IPS-18c (cell line): Measurements from ENCODE around the gene SDK1.
"Not testable (repeated sequence)": the region's sequence is repeated elsewhere in the genome, so short reads cannot be mapped to it uniquely, and the experiment has no call there.

Experiments
- H3K4me3 ChIP-seq: 2 replicates; pipeline ENCODE4 v1.7.0; 2013; ENCODE audit warnings: low read depth, mild to moderate bottlenecking, low read length, moderate library complexity; ENCODE audit not compliant: insufficient read depth
- H3K9me3 ChIP-seq: one replicate; pipeline ENCODE4 v1.6.1; 2013; ENCODE audit warnings: mild to moderate bottlenecking, low read length, moderate library complexity; ENCODE audit not compliant: control insufficient read depth, insufficient read depth

The SDK1 gene

DNA sequence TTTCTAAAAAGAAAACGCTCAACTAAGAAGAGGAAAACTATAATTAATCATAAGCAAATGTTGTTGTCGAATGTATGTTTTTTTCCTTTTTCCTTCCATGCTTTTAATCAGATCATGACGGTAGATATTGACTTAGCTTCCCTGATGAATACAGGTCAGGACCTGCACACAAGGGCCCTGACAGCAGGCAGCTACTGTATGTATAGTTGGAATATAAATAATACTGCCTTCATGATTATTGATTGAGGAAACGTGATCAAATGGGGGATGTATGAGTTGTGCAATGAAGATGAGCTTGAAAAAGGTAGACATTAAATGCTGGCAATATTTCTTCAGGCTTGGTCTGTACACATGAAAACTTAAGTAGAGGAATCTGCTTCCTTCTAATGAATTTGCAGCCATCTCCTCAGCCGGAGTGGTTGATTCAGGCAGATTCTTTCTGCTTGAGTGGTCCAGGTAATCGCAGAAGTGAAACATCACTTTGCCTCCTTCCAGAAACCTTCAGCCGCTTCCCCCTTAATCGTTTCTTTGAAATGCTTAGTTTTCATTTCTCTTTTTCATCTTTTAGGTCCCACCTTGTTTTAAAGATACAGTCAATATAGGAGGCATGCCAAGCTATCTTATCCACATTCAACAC is 656.5 kb downstream of the SDK1 start:
- Histone ChIP-seq H3K9me3 (no peaks in the 10 kb centered on the region), H3K4me3 (no peak overlapping the region)

DNA sequence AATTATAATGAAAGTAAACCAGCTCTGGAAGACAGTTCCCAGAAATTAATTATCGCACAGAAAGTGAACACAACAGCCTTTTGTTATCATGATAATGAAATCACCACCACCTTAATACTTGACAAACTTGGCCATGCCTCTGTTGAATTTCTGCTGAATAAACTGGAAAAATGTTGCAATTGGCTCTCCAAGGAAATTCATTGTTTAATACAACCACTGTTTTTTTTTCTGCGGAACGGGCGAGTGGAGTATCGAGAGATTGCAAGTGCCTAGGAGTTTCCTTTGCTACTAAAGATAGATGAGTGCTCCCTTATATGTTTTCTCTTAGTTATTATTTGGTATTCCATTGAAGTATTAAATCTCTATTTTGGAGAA is 657.0 kb downstream of the SDK1 start:
- H3K4me3 ChIP-seq = no peak overlapping the region
- no peaks in the 10 kb centered on the region for H3K9me3 ChIP-seq

DNA sequence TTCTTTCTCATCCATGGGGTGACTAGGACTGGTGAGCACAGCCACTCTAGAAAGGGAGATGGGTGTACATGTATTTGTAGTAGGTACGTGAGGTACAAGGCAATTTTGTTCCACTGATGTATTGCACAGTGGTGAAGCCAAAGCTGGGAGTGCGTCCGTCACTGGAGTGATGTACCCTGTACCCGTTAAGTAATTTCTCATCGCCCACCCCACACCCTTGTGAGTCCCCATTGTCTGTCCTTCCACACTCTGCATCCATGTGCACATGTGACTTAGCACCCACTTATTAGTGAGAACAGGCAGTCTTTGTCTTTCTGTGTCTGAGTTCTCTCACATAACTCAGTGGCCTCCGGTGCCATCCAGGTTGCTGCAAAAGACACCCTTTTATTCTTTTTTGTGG is 658.3 kb downstream of the SDK1 start:
- Histone ChIP-seq H3K4me3 (no peak overlapping the region), H3K9me3 (no peaks in the 10 kb centered on the region)

DNA sequence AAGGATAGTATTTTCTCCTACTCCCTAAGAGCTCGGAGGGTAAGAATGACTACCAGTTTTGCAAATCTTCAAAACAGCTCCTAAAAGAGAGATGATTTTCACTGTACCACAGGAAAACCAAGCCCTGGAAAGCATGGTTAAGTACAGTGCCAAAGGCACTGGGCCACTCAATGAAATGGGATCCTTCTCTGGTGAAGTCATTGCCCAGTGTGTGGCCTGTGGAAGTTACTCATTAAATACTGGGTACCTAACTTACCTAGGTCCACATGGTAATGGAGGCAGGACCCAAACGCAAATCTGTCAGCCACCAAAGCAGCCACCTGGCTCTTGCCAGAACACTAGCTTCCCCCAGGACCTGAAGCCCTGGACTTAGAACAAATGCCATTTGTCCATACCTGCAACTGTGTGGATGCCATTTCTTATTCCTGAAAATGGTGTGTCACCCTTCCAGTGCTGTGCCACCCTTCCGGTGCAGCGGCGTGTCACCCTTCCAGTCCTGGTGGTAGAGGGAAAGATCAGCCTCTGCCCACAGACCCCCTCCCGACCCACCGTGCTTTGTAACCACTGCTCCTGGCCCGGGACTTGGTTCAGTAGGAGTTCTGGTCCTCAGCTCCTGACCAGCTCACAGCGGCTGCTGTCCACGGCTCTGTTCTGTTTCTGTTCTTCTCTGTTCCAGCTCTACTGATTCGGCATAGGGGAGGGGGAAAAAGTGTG is 659.2 kb downstream of the SDK1 start:
- H3K9me3 ChIP-seq = no peaks in the 10 kb centered on the region
- H3K4me3 ChIP-seq = no peak overlapping the region

DNA sequence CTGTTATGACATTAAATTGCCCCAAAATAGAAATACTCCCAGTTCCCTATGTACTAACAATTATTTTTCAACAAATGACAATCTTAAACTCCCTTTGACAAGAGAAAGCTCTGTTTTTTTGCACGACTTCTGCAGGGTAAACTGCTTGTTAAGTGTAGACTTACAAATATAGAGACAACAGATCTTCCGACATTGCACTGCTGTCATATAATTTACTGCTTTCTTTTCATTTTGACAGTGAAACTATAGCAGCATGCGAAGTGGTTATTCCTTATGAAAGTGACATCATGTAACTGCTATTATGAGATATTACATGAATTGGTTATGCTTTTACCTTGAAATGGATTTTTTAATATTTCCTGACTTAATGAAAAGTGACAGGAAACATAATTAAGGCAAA is 659.9 kb downstream of the SDK1 start:
- Histone ChIP-seq H3K9me3 (no peaks in the 10 kb centered on the region), H3K4me3 (no peak overlapping the region)

DNA sequence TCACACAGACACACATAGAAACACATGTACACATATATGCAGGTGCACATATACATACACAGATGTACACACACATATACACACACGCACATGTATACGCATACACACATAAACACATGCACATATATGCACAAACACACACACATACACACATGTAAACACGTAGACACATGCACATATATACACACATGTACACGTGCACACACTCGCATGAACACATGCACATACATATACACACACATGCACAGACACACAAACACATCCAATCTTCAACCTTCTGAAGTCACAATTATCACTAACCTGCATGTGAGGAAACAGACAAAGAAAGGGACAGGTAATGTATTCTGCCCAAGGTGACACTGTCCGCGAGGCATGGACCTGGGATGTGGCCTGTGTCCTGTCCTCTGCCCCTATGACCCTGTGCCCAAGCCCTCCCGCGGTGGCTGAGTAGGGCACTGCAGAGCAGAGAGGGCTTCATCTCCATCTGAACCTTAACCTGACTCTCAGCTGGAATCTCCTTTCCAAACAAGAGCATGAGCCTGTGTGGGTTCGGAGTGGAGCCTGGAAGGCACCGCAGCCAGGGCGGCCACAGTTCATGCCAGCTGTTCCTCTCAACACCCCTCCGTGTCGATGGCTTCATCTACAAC is 660.9 kb downstream of the SDK1 start:
- Histone ChIP-seq H3K4me3 (no peak overlapping the region), H3K9me3 (no peaks in the 10 kb centered on the region)

DNA sequence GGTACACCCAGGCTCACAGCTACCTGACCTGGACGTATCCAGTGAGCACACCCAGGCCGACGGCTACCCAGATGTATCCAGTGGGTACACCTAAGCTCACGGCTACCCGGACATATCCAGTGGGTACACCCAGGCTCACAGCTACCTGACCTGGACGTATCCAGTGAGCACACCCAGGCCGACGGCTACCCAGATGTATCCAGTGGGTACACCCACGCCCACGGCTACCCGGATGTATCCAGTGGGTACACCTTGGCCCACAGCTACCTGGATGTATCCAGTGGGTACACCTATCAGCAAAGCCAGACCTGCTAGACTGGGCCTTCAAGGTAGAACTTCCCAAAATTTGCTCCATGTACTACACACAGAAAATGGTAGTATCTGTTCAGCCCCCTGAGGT is 662.7 kb downstream of the SDK1 start:
- H3K4me3 ChIP-seq, H3K9me3 ChIP-seq: not testable (repeated sequence)

DNA sequence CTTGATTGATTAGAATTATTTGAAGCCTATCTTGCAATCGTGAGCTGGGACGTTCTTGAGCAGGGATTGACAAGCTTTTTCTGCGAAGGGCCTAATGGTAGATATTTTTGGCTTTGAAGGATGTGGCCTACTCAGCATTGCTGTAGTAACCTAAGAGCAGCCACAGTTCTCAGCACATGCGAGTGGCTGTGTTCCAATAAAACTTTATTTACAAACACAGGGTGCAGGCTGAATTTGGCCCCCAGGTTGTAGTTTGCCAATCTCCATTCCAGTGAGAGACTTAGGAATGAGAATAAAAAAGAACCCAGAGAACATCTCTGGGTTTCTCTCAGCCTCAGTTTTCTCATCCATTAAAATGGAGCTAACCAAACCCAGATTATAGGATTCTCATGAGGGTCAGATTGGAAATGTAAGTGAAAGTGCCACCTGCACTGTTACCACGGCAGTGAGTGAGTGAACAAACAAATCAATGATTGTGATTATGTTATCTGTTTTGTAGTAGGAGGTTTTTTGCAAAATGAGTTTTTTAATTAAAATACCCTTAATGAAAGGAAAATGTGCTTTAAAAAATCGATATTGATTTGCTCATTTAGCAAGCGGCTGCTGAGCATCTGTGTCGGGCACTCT is 664.0 kb downstream of the SDK1 start:
- Histone ChIP-seq H3K4me3 (no peak overlapping the region), H3K9me3 (no peaks in the 10 kb centered on the region)

DNA sequence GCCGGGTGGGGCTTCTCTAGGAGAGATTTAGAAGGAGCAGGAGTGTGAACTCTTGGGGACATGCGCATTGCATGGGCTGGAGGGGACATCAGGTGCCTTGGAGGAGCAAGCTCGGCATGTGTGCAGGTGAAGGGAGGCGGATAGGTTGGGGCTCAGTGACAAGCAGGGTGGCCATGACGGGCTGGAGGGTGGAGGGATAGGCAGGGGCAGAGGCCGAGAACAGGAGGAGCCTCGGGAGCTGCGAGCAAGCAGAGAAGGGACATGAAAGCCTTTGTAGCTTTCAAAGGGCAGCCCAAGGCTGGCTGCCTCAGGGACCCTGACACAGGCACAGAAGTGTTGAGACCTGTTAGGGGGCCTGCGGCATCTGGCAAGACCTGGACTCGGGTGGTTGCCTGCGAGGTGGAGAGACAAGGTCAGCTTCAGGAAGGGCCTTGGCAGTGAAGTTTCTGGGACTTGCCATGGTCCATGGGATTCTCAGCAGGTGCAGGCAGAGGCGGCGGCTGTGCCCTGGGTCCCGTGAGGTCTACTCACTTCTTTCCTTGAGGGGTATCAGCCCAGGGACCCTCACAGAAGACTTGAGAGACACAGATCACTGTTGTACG is 664.8 kb downstream of the SDK1 start:
- no peaks in the 10 kb centered on the region for H3K9me3 ChIP-seq
- no peak overlapping the region for H3K4me3 ChIP-seq

DNA sequence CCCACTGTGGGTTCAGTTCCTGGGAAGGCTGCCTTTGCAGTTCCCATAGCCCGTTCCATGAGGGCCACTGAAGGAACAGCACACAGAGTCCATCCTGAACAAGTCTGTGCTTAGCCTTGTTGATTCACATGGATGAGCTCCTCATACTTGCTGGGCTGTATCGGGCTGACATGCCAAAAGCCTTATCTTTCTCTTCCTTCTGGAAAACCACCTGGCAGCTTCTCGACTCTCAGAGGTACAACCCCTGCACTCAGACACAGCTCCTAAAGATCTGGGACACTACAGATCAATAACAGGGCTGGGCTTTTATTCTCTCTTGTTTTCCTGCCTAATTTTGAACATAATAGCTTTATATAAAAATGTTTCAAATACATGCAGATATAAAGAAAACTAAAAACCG is 667.2 kb downstream of the SDK1 start:
- Histone ChIP-seq H3K4me3 (no peak overlapping the region), H3K9me3 (no peaks in the 10 kb centered on the region)

DNA sequence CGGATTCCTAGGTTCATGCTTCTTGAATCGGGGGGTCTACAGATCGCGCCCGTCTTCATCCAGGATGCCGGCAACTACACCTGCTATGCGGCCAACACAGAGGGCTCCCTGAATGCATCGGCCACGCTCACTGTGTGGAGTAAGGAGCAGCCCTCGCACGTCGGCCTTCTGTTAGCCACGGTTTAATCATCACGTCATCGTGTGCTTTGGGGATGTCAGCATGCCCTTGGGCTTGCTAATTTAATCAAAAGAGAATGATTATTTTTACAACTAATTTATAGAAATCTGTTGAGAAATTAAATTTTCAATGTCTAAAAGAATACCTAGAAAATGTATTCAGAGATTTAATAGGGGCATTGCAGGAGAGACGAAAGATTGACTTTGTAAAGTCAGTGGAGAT is 668.2 kb downstream of the SDK1 start:
- Histone ChIP-seq H3K9me3 (no peaks in the 10 kb centered on the region), H3K4me3 (no peak overlapping the region)

DNA sequence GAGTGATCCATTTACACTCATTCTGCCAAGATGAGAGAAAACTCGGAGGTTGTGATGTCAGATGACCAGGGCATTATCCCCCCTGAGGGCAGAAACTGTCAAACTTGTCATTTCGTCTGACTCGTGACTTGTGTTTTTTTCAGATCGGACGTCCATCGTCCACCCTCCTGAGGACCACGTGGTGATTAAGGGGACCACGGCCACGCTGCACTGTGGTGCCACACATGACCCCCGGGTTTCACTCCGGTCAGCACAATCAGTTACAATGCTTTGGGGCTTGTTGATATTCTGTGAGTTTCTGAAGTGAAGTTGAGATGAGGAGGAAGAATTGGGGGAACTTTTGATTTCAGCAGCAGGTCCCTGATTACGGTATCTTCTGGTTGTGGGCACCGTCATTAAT is 670.3 kb downstream of the SDK1 start:
- no peak overlapping the region for H3K4me3 ChIP-seq

DNA sequence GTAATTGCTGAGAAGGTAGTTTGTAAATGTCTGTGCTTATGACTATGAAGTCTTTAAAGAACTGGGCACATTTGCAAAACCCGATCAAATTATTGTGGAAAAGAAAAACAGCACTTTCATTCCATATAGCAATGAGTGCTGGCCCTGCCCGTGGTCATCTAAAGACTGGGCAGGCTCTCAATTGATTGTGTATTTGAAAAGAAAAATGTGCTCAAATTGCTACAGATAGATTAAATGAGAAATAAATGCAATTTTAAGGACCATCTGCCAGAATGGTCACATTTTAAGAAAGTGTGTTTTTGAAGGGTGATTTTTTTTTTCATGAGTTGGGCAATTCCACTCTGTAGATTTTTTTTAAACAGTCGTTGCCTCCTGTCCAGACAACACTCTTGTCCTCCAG is 672.2 kb downstream of the SDK1 start:
- Histone ChIP-seq H3K4me3 (no peak overlapping the region), H3K9me3 (peaks cover 5% of the 10 kb centered on the region)

More for the DNA sequence above, 670.3 kb downstream of the SDK1 start:
- no peaks in the 10 kb centered on the region for H3K9me3 ChIP-seq

DNA sequence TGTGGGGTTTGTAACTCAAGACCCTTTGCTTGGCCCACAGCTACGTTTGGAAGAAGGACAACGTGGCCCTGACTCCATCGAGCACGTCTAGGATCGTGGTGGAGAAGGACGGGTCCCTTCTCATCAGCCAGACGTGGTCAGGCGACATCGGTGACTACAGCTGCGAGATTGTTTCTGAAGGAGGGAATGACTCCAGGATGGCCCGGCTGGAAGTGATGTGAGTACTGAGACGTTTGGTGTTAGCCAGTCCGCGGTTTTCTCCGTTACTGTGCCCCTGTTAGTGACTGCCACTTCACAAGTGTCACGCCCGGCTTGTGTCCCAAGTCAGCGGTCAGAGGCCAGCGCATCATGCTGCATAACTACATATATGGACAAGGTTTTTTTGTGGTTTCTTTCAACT is 673.3 kb downstream of the SDK1 start:
- H3K4me3 ChIP-seq = no peak overlapping the region
- H3K9me3 ChIP-seq = peaks cover 5% of the 10 kb centered on the region

DNA sequence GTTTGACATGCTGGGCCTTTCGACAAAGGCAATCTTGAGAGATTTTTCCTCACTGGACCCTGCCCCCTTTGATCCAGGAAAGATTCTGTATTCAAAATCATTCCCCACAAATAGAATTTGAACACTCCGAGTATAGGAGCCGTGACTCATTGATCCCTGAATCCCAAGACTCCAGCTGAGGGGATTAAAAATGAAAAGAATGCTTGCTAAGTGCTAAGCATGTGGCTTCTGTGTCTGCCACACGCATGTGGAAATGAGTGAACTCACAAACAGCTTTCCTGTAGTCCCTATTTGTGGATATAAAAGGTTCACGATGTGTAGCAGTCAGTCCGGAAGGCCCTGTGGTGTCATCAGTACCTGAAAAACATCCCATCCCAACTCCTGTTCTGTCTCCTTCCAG is 674.3 kb downstream of the SDK1 start:
- peaks cover 5% of the 10 kb centered on the region for H3K9me3 ChIP-seq
- H3K4me3 ChIP-seq = no peak overlapping the region

DNA sequence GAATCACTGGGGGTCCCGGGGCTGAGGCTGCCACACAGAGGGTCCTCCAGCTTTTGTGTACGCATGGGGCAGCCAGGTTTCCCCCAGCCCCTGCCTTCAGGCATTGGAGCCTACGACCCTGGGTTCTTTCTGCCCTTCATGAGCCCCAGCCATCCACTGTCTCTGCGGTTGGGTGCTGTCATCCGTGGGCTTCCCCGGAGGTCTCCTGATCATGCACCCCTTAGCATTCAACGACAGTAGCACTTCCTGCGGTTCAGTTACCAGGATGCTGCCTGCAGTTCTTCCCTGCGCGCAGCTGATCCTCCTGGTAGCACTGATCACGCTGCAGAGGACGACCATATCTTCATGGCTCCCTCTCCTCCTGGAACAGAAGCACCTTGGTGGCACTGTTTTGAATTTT is 676.3 kb downstream of the SDK1 start:
- Histone ChIP-seq H3K4me3 (no peak overlapping the region), H3K9me3 (peaks cover 5% of the 10 kb centered on the region)

DNA sequence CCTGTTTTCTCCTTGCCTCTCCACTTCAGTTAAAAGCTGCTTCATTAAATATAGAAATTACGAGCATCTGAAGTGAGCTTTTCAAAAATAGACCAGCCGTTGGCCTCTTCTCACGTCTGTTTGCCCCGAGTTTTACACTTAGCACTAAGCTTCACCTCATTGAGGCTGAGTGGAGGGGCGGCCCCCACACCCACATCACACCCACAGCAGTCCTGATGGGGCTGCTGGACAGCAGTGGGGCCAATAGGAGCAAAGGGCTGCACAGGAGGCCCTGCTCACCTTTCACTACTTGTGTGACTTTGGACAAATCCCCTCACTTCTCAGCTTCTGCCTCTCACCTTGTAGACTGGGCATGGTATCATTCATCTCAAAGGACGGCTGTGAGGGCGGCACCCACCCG is 677.8 kb downstream of the SDK1 start:
- no peak overlapping the region for H3K4me3 ChIP-seq
- H3K9me3 ChIP-seq = peaks cover 5% of the 10 kb centered on the region
